ENCODE measurements around the gene ARL5B.
"Not testable (repeated sequence)": the region's sequence is repeated elsewhere in the genome, so short reads cannot be mapped to it uniquely, and the experiment has no call there.

The ARL5B gene

DNA sequence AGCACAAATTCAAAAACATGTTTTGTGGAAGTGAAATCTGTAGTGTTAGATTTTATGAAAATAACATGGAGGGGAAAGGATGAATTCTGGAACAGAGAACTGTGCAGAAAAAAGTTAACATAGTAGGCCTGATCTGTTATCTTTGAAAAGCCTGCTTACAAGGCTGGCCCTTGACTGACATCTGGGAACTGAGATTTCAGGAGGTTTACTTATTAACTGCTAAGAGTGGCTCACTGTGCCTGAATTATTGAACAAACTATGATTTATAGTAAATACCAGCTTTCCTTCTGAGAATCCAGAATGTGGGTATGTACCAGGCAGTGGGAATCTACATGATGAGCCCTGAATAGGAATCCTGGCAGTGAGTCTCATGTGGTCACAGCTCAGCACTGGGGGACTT lies 38.4 kb upstream of the ARL5B start:
- peaks cover 3% of the 10 kb centered on the region for H3K4me1 Mint-ChIP-seq
- H3K36me3 Mint-ChIP-seq (ENCODE audit: low read depth), result peaks cover 74% of the 10 kb centered on the region
- no peak overlapping the region for H3K4me3 Mint-ChIP-seq
- TF ChIP-seq, protein P1, sequence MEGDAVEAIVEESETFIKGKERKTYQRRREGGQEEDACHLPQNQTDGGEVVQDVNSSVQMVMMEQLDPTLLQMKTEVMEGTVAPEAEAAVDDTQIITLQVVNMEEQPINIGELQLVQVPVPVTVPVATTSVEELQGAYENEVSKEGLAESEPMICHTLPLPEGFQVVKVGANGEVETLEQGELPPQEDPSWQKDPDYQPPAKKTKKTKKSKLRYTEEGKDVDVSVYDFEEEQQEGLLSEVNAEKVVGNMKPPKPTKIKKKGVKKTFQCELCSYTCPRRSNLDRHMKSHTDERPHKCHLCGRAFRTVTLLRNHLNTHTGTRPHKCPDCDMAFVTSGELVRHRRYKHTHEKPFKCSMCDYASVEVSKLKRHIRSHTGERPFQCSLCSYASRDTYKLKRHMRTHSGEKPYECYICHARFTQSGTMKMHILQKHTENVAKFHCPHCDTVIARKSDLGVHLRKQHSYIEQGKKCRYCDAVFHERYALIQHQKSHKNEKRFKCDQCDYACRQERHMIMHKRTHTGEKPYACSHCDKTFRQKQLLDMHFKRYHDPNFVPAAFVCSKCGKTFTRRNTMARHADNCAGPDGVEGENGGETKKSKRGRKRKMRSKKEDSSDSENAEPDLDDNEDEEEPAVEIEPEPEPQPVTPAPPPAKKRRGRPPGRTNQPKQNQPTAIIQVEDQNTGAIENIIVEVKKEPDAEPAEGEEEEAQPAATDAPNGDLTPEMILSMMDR (IDR thresholded peaks at IDR 0.05), result no peak
- H3K27me3 Mint-ChIP-seq (ENCODE audit: low read depth, poor library complexity), result no peaks in the 10 kb centered on the region
- H3K27ac Mint-ChIP-seq, result no peak overlapping the region
- DNase-seq, result no peak
- H3K9me3 Mint-ChIP-seq, result no peaks in the 10 kb centered on the region

DNA sequence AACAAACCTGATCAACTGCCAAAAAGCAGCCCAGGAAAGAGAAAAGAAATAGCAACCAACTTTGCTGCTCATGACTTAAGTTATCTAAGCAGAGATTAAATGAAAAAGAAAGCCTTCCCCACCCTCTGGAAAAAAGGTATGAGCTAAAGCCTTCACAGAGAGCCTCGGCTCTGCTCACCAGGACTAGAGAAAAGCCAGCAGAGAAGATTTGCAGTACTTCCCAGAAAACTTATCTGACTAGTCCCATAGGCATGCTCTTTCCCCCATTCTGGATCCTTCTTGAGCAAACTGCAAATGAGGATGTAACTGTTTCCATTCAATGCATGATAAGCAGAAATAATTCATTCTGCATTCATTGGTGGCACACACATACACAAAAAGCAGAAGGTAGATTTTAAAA lies 35.6 kb upstream of the ARL5B start:
- not testable (repeated sequence) for H3K4me3 Mint-ChIP-seq

DNA sequence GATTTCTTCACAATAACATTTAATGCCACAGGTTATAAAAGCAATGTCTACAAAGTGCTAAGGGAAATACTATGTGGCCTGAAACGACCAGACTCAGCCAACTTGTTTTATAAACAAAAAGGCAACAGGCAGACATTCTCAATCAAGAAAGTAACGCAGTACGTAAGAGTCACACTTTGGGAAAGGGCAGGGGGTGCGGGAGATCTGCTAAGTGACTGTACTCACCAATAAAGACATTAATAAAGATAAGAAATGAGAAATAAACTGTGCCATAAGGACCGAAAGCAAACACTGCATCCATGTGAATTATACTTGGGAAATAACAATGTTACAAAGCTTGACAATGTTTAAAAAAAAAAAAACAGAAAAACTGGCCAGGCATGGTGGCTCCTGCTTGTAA lies 33.3 kb upstream of the ARL5B start:
- DNase-seq, result no peak
- Mint-ChIP-seq H3K4me1 (peaks cover 22% of the 10 kb centered on the region), H3K9me3 (peaks cover 22% of the 10 kb centered on the region), H3K27me3 (ENCODE audit: low read depth, poor library complexity) (no peaks in the 10 kb centered on the region), H3K4me3 (peak overlapping the region; percentile 86), H3K27ac (no peak overlapping the region), H3K36me3 (ENCODE audit: low read depth) (peaks cover 66% of the 10 kb centered on the region)
- TF ChIP-seq, protein P1 (IDR thresholded peaks at IDR 0.05), result no peak

More for the DNA sequence above, 35.6 kb upstream of the ARL5B start:
- H3K9me3 Mint-ChIP-seq; H3K27me3 Mint-ChIP-seq (ENCODE audit: low read depth, poor library complexity); DNase-seq: not testable (repeated sequence)
- Mint-ChIP-seq H3K27ac (peak overlapping the region; percentile 15), H3K36me3 (ENCODE audit: low read depth) (peaks cover 68% of the 10 kb centered on the region), H3K4me1 (peaks cover 22% of the 10 kb centered on the region)

DNA sequence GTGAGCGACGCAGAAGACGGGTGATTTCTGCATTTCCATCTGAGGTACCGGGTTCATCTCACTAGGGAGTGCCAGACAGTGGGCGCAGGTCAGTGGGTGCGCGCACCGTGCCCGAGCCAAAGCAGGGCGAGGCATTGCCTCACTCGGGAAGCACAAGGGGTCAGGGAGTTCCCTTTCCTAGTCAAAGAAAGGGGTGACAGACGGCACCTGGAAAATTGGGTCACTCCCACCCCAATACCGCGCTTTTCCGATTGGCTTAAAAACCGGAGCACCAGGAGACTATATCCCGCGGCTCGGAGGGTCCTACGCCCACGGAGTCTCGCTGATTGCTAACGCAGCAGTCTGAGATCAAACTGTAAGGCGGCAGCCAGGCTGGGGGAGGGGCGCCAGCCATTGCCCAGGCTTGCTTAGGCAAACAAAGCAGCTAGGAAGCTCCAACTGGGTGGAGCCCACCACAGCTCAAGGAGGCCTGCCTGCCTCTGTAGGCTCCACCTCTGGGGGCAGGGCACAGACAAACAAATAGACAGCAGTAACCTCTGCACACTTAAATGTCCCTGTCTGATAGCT lies 31.7 kb upstream of the ARL5B start:
- Mint-ChIP-seq H3K4me1 (peaks cover 22% of the 10 kb centered on the region), H3K4me3 (peak overlapping the region; percentile 86), H3K27ac (peak overlapping the region; percentile 74), H3K9me3 (peaks cover 24% of the 10 kb centered on the region), H3K36me3 (ENCODE audit: low read depth) (peaks cover 56% of the 10 kb centered on the region)
- H3K27me3 Mint-ChIP-seq (ENCODE audit: low read depth, poor library complexity), result not testable (repeated sequence)
- DNase-seq, result peak; percentile 86

DNA sequence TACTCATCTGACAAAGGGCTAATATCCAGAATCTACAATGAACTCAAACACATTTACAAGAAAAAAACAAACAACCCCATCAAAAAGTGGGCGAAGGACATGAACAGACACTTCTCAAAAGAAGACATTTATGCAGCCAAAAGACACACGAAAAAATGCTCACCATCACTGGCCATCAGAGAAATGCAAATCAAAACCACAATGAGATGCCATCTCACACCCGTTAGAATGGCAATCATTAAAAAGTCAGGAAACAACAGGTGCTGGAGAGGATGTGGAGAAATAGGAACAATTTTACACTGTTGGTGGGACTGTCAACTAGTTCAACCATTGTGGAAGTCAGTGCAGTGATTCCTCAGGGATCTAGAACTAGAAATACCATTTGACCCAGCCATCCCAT lies 26.7 kb upstream of the ARL5B start:
- H3K9me3 Mint-ChIP-seq, result peaks cover 28% of the 10 kb centered on the region
- peaks cover 10% of the 10 kb centered on the region for H3K4me1 Mint-ChIP-seq
- H3K27me3 Mint-ChIP-seq (ENCODE audit: low read depth, poor library complexity); DNase-seq; H3K27ac Mint-ChIP-seq; H3K4me3 Mint-ChIP-seq: not testable (repeated sequence)
- peaks cover 61% of the 10 kb centered on the region for H3K36me3 Mint-ChIP-seq (ENCODE audit: low read depth)

DNA sequence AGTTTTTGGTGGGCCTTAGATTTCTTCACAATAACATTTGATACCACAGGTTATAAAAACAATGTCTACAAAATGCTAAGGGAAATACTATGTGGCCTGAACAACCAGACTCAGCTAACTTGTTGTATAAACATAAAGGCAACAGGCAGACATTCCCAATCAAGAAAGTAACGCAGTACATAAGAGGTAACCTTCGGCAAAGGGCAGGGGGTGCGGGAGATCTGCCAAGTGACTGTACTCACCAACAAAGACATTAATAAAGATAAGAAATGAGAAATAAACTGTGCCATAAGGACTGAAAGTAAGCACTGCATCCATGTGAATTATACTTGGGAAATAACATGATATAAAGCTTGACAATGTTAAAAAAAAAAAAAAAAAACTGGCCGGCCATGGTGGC lies 23.2 kb upstream of the ARL5B start:
- H3K36me3 Mint-ChIP-seq (ENCODE audit: low read depth), result peaks cover 73% of the 10 kb centered on the region
- H3K4me3 Mint-ChIP-seq, result no peak overlapping the region
- H3K4me1 Mint-ChIP-seq, result peaks cover 5% of the 10 kb centered on the region
- TF ChIP-seq, protein P1 (IDR thresholded peaks at IDR 0.05), result no peak
- H3K9me3 Mint-ChIP-seq, result peaks cover 10% of the 10 kb centered on the region
- DNase-seq, result no peak
- H3K27me3 Mint-ChIP-seq (ENCODE audit: low read depth, poor library complexity), result no peaks in the 10 kb centered on the region
- peak overlapping the region; percentile 57 for H3K27ac Mint-ChIP-seq

DNA sequence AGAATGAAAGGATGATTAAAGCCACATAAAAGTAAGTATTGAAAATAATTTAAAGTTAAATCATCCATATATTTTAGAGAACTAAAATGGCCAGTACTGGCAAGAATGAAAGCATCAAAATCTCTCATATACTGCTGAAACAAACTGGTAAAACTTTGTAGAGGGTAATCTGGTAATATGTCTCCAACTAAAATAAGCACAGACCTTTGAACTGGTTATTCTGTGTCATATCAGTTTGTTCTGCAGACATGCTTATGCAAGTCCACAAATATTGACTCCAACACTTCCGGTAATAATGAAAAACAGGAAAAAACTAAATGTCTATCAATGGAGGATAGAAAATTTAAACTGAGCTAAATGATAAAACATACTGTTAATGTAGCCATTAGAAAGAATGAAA lies 21.8 kb upstream of the ARL5B start:
- not testable (repeated sequence) for H3K27me3 Mint-ChIP-seq (ENCODE audit: low read depth, poor library complexity); H3K27ac Mint-ChIP-seq; H3K4me3 Mint-ChIP-seq; H3K4me1 Mint-ChIP-seq; H3K9me3 Mint-ChIP-seq; DNase-seq
- peaks cover 71% of the 10 kb centered on the region for H3K36me3 Mint-ChIP-seq (ENCODE audit: low read depth)

DNA sequence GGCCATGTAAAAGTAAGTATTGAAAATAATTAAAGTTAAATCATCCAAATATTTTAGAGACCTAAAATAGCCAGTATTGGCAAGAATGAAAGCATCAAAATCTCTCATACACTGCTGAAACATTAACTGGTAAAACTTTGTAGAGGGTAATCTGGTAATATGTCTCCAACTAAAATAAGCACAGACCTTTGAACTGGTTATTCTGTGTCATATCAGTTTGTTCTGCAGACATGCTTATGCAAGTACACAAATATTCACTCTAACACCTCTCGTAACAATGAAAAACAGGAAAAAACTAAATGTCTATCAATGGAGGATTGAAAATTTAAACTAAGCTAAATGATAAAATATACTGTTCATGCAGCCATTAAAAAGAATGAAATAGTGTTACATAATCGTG lies 19.5 kb upstream of the ARL5B start:
- not testable (repeated sequence) for DNase-seq; H3K27me3 Mint-ChIP-seq (ENCODE audit: low read depth, poor library complexity); H3K27ac Mint-ChIP-seq; H3K9me3 Mint-ChIP-seq; H3K4me1 Mint-ChIP-seq; H3K4me3 Mint-ChIP-seq
- H3K36me3 Mint-ChIP-seq (ENCODE audit: low read depth), result peaks cover 56% of the 10 kb centered on the region

All from nephron progenitor cell (in vitro differentiated cells).